Ishikawa (cell line): ENCODE results near the gene FOXC2.

Experiments used
- CEBPB ChIP-seq: IDR thresholded peaks from 2 replicates; pipeline ENCODE4 v1.6.1; 2012
- EP300 ChIP-seq: IDR thresholded peaks from 2 replicates; pipeline ENCODE4 v1.6.1; 2012; ENCODE audit warnings: borderline replicate concordance
- TAF1 ChIP-seq: IDR thresholded peaks from 2 replicates; pipeline ENCODE4 v1.6.1; 2012; ENCODE audit warnings: low read depth, mild to moderate bottlenecking
- TEAD4 ChIP-seq: IDR thresholded peaks from 2 replicates; pipeline ENCODE4 v1.6.1; 2012
- YY1 ChIP-seq: IDR thresholded peaks from 2 replicates; pipeline ENCODE4 v1.6.1; 2012; ENCODE audit warnings: low read depth
- ZBTB7A ChIP-seq: IDR thresholded peaks from 2 replicates; pipeline ENCODE4 v1.6.1; 2012; ENCODE audit warnings: low read depth
- TF ChIP-seq, protein P1 (sequence below): IDR thresholded peaks from 2 replicates; pipeline ENCODE4 v1.6.1; 2012

DNA sequence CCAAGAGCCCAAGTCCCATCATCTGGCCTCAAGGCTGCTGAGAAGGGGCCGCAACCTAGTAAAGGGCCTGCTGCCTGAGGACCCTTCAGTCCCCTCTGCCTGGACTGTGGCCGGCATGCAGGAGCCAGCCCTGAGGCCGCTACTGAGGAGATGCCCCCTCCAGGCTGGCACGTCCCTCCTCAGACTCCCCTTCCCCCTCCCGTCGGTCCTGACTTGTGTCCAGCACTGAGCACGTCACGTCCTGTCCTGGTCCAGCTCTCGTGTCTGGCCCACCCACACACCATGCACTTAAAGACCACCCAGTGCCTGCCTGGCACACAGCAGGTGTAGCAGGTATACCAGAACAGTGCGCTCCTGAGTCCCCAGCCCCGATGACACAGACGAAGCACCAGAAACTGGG lies 21.1 kb upstream of the FOXC2 start:
- no peak for TF ChIP-seq ZBTB7A
- TF ChIP-seq YY1, result no peak
- TF ChIP-seq, protein P1, sequence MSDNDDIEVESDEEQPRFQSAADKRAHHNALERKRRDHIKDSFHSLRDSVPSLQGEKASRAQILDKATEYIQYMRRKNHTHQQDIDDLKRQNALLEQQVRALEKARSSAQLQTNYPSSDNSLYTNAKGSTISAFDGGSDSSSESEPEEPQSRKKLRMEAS, result no peak
- no peak for TF ChIP-seq TEAD4
- TF ChIP-seq TAF1, result no peak
- no peak for TF ChIP-seq CEBPB
- no peak for TF ChIP-seq EP300
